Heart left ventricle (tissue), 16 donors: ENCODE measurements around the gene THAP4. TPM values are rescaled to one million over a fixed set of nuclear protein-coding genes. Genes with fewer than 3 reads are reported as not detected.
A peak's percentile ranks its signal among the peaks of the same experiment; 100 is the strongest.

ENCODE experiments used
- ATAC-seq, 4 donors: fragments of 200-7000 bp; cut with Tn5 transposase; one replicate each; pipeline ENCODE4 v1.9.1; 2020 to 2022; ENCODE audit warnings: moderate library complexity in 4 of 4, mild to moderate bottlenecking in 3 of 4, moderate number of reproducible peaks in 1 of 4
- DNase-seq, 5 donors: peaks; one replicate each; pipeline ENCODE4 v3.0.0-alpha.2; 2020
- H3K27ac ChIP-seq, 12 donors: fragments of 200-600 bp; sonication (generic) in 4 of 12; one replicate each; pipeline versions ENCODE4 v1.5.0 to v1.8.0; 2016 to 2022; ENCODE audit warnings: mild to moderate bottlenecking in 2 of 12
- H3K27me3 ChIP-seq, 9 donors: fragments of 200-600 bp; sonication (generic) in 2 of 9; one replicate each; pipeline versions ENCODE4 v1.5.1 to v1.8.0; 2016 to 2022; ENCODE audit warnings: mild to moderate bottlenecking in 3 of 9
- H3K36me3 ChIP-seq, 9 donors: fragments of 200-600 bp; sonication (generic) in 2 of 9; one replicate each; pipeline versions ENCODE4 v1.5.0 to v1.8.0; 2018 to 2022; ENCODE audit warnings: mild to moderate bottlenecking in 2 of 9
- H3K4me1 ChIP-seq, 12 donors: fragments of 200-600 bp; sonication (generic) in 4 of 12; one replicate each; pipeline versions ENCODE4 v1.5.0 to v1.8.0; 2016 to 2022; ENCODE audit warnings: mild to moderate bottlenecking in 3 of 12
- H3K4me3 ChIP-seq, 12 donors: fragments of 200-600 bp; sonication (generic) in 4 of 12; one replicate each; pipeline versions ENCODE4 v1.5.0 to v1.8.0; 2017 to 2022; ENCODE audit warnings: mild to moderate bottlenecking in 9 of 12, moderate library complexity in 4 of 12
- H3K9me3 ChIP-seq, 12 donors: fragments of 200-600 bp; sonication (generic) in 4 of 12; one replicate each; pipeline versions ENCODE4 v1.5.0 to v1.8.0; 2016 to 2022; ENCODE audit warnings: mild to moderate bottlenecking in 1 of 12
- POLR2A ChIP-seq, 2 donors: fragments of 450-650 bp; IDR thresholded peaks; one replicate each; pipeline ENCODE4 v1.6.1; 2017; ENCODE audit warnings: antibody characterized with exemption in 2 of 2, mild to moderate bottlenecking in 2 of 2, moderate library complexity in 2 of 2
- WGBS, 4 donors: extraction: QIAGEN DNeasy Blood & Tissue Kit in 2 of 4; methylation state at CpG; one replicate each; pipeline versions ENCODE4 v1.1.5 to v1.1.7; 2013 to 2018; 5-methylcytosine and 5-hydroxymethylcytosine counted together
- intact Hi-C, 10 donors: fragments of 100-400 bp; cut with DNase I; formaldehyde crosslinking; loops; one replicate each; pipeline versions ENCODE4 v1.11.1 to v1.14.2; 2022
- polyA plus RNA-seq, 2 donors: library from polyadenylated mRNA; stranded (reverse); fragments of 200-250 nt; gene quantifications; one replicate each; pipeline ENCODE4 v1.2.3, GENCODE V29; 2013
- total RNA-seq, 9 donors: library from RNA; depleted of rRNA in 2 of 9; stranded (reverse); fragments of >200 nt in 2 of 9; fragmentation: NEBNext Ultra II Directional in 3 of 9; extraction: Animal tissue kit (Norgen Biotek cat#: 25700) in 3 of 9; gene quantifications; one replicate each; pipeline versions ENCODE4 v1.1.0 to v1.2.4, GENCODE V29; 2016 to 2023
- TF ChIP-seq, protein P1 (sequence below), 12 donors: fragments of 200-600 bp; sonication (generic) in 4 of 12; IDR thresholded peaks; one replicate each; pipeline versions ENCODE4 v1.5.0 to v1.8.0; 2018 to 2022; ENCODE audit warnings: antibody characterized with exemption in 12 of 12, mild to moderate bottlenecking in 5 of 12
- donor health status: ischemic (EF 13 %, LVEDD 7.1; RV severe dilation, severe dysfunction).
- donor health status: healthy with polysubstance abuse.
- donor health status: DM: no; HTN: yes; CAD: no.
- donor health status: DM: no; HTN: no; CAD: no.
- donor health status: ischemic (EF 25% LVEDD 6.9; RV normal size, moderate dysfunction).
- donor health status: ischemic (EF 25% LVEDD 5.7; RV mildly dilated, moderate dysfunction).
- donor health status: healthy.
- donor health status: DM: yes; HTN: yes; CAD: no.
- donor health status: ischemic (EF 35%, LVEDD 5.7; RV mildly dilated, moderate dysfunction).
- donor health status: nonischemic (EF 11% LVEDD 7.7; RV severe dilation, severe dysfunction).
- donor health status: DM: yes; HTN: yes; CAD: no.
- donor health status: PGD.
- donor health status: ischemic (EF 29% LVEDD 5.4; RV normal size, mild dysfunction).
- donor health status: nonischemic (EF 23%, LVEDD 6.1; RV moderate dilation, normal function).

THAP4 gene
- total and polyA plus RNA-seq, 11 donors, result 61.7 to 110 (median 80.4) TPM

DNA sequence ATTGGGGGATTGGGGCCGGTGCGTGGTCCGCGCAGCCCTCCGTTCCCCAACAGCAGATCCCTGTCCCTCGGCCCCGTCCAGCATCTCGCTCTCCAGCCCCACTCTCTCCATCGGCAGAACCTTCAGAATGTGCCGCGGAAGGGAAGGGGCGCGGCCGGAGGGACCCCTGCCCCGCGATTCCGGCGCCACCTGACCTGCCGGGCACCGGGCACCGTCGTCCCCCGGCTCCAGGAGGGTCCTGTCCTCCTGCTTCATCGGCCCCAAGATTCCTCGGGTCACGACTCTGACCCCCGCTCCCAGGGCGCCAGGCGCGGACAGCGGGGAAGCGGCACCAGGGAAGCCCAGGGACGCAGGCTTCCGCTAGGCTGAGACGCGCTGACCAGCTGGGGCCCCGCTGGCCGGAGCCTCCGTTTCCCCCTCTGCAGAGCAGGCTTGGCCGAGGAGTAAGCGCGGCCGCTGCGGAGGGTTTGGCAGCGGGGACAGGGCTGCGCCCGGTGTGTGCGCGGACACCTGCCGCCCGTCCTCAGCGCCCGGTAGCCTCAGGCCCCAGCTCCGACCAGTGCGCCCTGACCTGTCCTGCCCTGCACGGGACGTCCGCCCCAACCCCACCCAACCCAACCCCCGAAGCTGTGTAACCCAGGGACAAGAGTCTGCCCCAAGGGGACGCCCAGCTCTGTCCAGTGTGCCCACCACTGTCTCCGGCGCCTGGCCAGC is 95.2 kb downstream of the THAP4 start:
- Histone ChIP-seq H3K4me1 (peaks cover 0 to 32% (median 17%) of the 10 kb centered on the region in 12 donors), H3K4me3 (peak overlapping the region in 10 of 12 donors; percentile 20 to 56 (median 46)), H3K9me3 (no peaks in the 10 kb centered on the region), H3K27me3 (peaks cover 0 to 26% (median 6%) of the 10 kb centered on the region in 9 donors), H3K36me3 (no peaks in the 10 kb centered on the region), H3K27ac (peak overlapping the region in 1 of 12 donors; percentile 79)
- intact Hi-C loops, result no loop called here
- ATAC-seq (peak in 2 of 4 donors; percentile 4 to 12), DNase-seq (no peak)
- TF ChIP-seq POLR2A (IDR thresholded peaks at IDR 0.05), result no peak
- TF ChIP-seq, protein P1, sequence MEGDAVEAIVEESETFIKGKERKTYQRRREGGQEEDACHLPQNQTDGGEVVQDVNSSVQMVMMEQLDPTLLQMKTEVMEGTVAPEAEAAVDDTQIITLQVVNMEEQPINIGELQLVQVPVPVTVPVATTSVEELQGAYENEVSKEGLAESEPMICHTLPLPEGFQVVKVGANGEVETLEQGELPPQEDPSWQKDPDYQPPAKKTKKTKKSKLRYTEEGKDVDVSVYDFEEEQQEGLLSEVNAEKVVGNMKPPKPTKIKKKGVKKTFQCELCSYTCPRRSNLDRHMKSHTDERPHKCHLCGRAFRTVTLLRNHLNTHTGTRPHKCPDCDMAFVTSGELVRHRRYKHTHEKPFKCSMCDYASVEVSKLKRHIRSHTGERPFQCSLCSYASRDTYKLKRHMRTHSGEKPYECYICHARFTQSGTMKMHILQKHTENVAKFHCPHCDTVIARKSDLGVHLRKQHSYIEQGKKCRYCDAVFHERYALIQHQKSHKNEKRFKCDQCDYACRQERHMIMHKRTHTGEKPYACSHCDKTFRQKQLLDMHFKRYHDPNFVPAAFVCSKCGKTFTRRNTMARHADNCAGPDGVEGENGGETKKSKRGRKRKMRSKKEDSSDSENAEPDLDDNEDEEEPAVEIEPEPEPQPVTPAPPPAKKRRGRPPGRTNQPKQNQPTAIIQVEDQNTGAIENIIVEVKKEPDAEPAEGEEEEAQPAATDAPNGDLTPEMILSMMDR (IDR thresholded peaks at IDR 0.05), result no peak
- WGBS, 4 donors, result 12 to 19% (median 16%) methylated on average over 22 to 62 of the region's 62 CpGs

DNA sequence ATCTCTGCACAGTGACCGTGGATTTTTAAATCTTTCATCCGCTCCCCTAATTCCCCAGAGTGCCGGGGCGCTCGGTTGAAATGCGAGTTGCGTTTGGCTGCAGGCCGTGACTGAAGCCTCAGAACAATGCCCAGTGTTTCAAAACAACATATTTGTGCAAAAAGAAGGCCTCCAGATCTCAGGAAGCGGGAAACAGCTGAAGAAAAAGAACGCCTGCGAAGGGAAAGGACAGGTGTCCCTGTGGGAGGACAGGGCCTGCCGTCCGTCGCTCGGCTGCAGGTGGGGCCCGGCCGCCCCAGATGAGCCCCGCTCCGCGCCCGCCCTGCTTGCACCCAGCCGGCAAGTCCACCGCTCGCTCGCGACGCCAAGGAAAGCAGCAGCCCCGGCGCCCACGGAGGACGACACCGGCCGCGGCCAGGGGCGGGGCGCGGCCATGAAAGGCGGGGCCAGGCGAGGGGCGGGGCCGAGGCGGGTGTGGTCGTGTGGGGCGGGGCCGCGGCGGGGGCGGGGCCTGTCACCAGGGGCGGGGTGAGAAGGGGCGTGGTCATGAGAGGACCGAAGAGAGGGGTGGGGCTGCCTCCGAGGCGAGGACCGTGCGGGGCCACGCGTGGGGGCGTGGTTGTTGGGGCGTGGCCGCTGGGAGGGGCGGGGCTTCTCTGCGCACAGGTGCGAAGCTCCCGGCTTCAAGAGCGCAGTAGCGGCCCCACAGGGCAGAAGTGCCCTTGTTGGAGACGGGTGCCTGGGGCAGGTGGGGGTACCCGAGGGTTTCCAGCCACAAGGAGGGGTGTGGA is 96.0 kb downstream of the THAP4 start:
- DNase-seq (peak in 4 of 5 donors; percentile 41 to 75 (median 48)), ATAC-seq (peak in 3 of 4 donors; percentile 49 to 79 (median 70))
- Histone ChIP-seq H3K4me3 (peak overlapping the region; percentile 14 to 56 (median 44)), H3K27ac (peak overlapping the region in 2 of 12 donors; percentile 43 to 79), H3K4me1 (peaks cover 0 to 29% (median 14%) of the 10 kb centered on the region in 12 donors), H3K9me3 (no peaks in the 10 kb centered on the region), H3K27me3 (peaks cover 0 to 26% (median 6%) of the 10 kb centered on the region in 9 donors), H3K36me3 (no peaks in the 10 kb centered on the region)
- intact Hi-C loops, result no loop called here
- TF ChIP-seq, protein P1 (IDR thresholded peaks at IDR 0.05), result no peak
- TF ChIP-seq POLR2A (IDR thresholded peaks at IDR 0.05), result no peak
- 10 to 20% (median 11%) methylated on average over 26 to 68 of the region's 68 CpGs for WGBS, 4 donors

DNA sequence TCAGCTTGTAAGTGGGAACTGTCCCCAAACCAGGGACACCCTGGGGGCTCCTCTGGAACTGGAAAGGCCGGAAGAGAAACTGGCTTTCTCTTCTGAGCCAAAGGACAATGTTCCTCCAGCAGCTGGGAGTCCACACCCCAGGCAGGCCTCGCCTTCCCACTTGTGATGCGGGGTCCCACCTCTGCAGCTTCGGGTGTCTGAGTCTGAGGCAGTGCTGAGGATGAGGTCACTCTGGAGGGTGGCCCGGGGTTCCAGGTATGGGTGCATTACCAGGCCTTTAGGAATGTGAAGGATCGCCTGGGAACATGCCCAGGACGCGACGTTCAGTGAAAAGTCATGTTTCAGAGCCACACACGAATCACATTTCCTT is 96.6 kb downstream of the THAP4 start:
- Histone ChIP-seq H3K9me3 (no peaks in the 10 kb centered on the region), H3K4me1 (peaks cover 0 to 29% (median 14%) of the 10 kb centered on the region in 12 donors), H3K4me3 (peak overlapping the region in 9 of 12 donors; percentile 34 to 56 (median 47)), H3K27me3 (peaks cover 0 to 26% (median 6%) of the 10 kb centered on the region in 9 donors), H3K27ac (peak overlapping the region in 2 of 12 donors; percentile 43 to 79), H3K36me3 (no peaks in the 10 kb centered on the region)
- 17 to 51% (median 48%) methylated on average over 10 of the region's 10 CpGs for WGBS, 4 donors
- ATAC-seq, result peak in 1 of 4 donors; percentile 53
- DNase-seq, result no peak
- intact Hi-C loops, result no loop called here
- TF ChIP-seq, protein P1 (IDR thresholded peaks at IDR 0.05), result no peak
- no peak for TF ChIP-seq POLR2A (IDR thresholded peaks at IDR 0.05)
